PC-3 (cell line): ENCODE results near the gene PRPS1.

Experiments used
- EZH2 ChIP-seq: fragments of 300-600 bp; sonication (generic); IDR thresholded peaks from one replicate; pipeline ENCODE4 v1.6.1; 2017; ENCODE audit warnings: antibody characterized with exemption, mild to moderate bottlenecking, low read length; ENCODE audit not compliant: unreplicated experiment
- EZH2phosphoT487 ChIP-seq: fragments of 300-600 bp; sonication (generic); IDR thresholded peaks from 2 replicates; pipeline ENCODE4 v1.6.1; 2018; ENCODE audit warnings: mild to moderate bottlenecking, antibody characterized with exemption, low read length, borderline replicate concordance
- TF ChIP-seq, protein P1 (sequence below): fragments of 300-600 bp; sonication (generic); conservative IDR thresholded peaks from 2 replicates; pipeline ENCODE4 v1.5.1; 2017; ENCODE audit warnings: antibody characterized with exemption, low read depth, mild to moderate bottlenecking, low read length

DNA sequence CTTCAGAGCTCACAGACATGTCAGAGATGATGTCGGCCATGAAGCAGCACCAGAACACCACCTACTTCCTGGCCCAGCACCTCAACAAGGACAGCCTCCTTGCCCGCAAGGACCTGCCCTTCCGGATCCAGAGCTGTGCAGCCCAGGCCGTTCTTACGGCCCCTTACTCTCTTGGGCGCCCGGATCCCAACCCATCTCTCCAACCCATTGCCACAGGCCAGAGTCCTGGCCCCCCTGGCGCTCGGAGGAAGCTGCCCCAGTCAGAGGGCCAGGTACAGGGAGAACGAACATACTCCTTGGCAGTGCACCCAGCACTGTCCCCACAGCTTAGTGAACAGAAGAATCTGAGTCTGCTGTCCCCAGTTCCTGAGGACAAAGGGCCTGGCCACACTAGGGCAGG, 27.9 kb upstream of the PRPS1 start:
- no peak for TF ChIP-seq EZH2
- TF ChIP-seq, protein P1, sequence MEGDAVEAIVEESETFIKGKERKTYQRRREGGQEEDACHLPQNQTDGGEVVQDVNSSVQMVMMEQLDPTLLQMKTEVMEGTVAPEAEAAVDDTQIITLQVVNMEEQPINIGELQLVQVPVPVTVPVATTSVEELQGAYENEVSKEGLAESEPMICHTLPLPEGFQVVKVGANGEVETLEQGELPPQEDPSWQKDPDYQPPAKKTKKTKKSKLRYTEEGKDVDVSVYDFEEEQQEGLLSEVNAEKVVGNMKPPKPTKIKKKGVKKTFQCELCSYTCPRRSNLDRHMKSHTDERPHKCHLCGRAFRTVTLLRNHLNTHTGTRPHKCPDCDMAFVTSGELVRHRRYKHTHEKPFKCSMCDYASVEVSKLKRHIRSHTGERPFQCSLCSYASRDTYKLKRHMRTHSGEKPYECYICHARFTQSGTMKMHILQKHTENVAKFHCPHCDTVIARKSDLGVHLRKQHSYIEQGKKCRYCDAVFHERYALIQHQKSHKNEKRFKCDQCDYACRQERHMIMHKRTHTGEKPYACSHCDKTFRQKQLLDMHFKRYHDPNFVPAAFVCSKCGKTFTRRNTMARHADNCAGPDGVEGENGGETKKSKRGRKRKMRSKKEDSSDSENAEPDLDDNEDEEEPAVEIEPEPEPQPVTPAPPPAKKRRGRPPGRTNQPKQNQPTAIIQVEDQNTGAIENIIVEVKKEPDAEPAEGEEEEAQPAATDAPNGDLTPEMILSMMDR, result no peak
- no peak for TF ChIP-seq EZH2phosphoT487
